GM18907 (cell line): ENCODE measurements around the gene TIAL1.
"Not testable (repeated sequence)": the region's sequence is repeated elsewhere in the genome, so short reads cannot be mapped to it uniquely, and the experiment has no call there.

Experiments used
- ATAC-seq: cut with Tn5 transposase; IDR thresholded peaks from one replicate; pipeline ENCODE4 v1.9.1; 2021; ENCODE audit warnings: mild to moderate bottlenecking, moderate library complexity; ENCODE audit not compliant: unreplicated experiment

TIAL1 gene

GRCh38 chr10:119535305-119535704 is 61.5 kb downstream of the TIAL1 start:
- no peak for ATAC-seq

- no peak for ATAC-seq
Observed at GRCh38 chr10:119533473-119533872, 63.3 kb downstream of the TIAL1 start.

- ATAC-seq = not testable (repeated sequence)
Observed at GRCh38 chr10:119532791-119533190, 64.0 kb downstream of the TIAL1 start.

- ATAC-seq = not testable (repeated sequence)
Observed at GRCh38 chr10:119532251-119532650, 64.5 kb downstream of the TIAL1 start.

GRCh38 chr10:119531067-119531466 is 65.7 kb downstream of the TIAL1 start:
- no peak for ATAC-seq

- ATAC-seq = not testable (repeated sequence)
Observed at GRCh38 chr10:119528663-119529237, 68.0 kb downstream of the TIAL1 start.

GRCh38 chr10:119526621-119527592 is 69.9 kb downstream of the TIAL1 start:
- no peak for ATAC-seq

- no peak for ATAC-seq
Observed at GRCh38 chr10:119526149-119526548, 70.6 kb downstream of the TIAL1 start.

GRCh38 chr10:119525116-119525515 is 71.6 kb downstream of the TIAL1 start:
- no peak for ATAC-seq

- no peak for ATAC-seq
Observed at GRCh38 chr10:119524720-119525070, 72.1 kb downstream of the TIAL1 start.

GRCh38 chr10:119523895-119524719 is 72.7 kb downstream of the TIAL1 start:
- no peak for ATAC-seq
